PC-9 (cell line): Measurements from ENCODE around the gene AQP1.

Experiments
- CTCF ChIP-seq: fragments of 200-600 bp; sonication (generic); conservative IDR thresholded peaks from 2 replicates; pipeline ENCODE4 v1.6.1; 2017; ENCODE audit warnings: mixed run types, antibody characterized with exemption, mild to moderate bottlenecking, moderate library complexity
- EZH2 ChIP-seq: fragments of 200-600 bp; sonication (generic); IDR thresholded peaks from 2 replicates; pipeline ENCODE4 v1.8.0; 2017; ENCODE audit warnings: antibody characterized with exemption, low read depth

GRCh38 chr7:30968747-30969603, 57.3 kb downstream of the AQP1 start:
- TF ChIP-seq CTCF (no peak), EZH2 (no peak)
